ENCODE results near the gene SLC25A38. TPM values are rescaled to one million over a fixed set of nuclear protein-coding genes. Genes with fewer than 3 reads are reported as not detected.

SLC25A38 gene
- total RNA-seq, 4 donors from 2014 or later, result 45.6 to 71.6 (median 54.9) TPM

- peaks cover 21 to 29% of the 10 kb centered on the region in 2 donors for H3K36me3 ChIP-seq
- H3K9me3 ChIP-seq, result no peaks in the 10 kb centered on the region
- H3K27ac ChIP-seq, result peak within 1 kb of the TSS; percentile 60 to 72 (median 64)
- WGBS, 2 donors, result 0 to 1% methylated on average over 58 of the region's 63 CpGs
- H3K4me3 ChIP-seq (replicated peaks in 1 of 3), result peak within 1 kb of the TSS; percentile 19 to 72 (median 59)
- TF ChIP-seq POLR2A (IDR thresholded peaks at IDR 0.05), result peak; percentile 59 to 96
- peak in 4 of 6 experiments; percentile 21 to 29 (median 23) for TF ChIP-seq CTCF (IDR thresholded peaks at IDR 0.05)
- H3K27me3 ChIP-seq, result no peaks in the 10 kb centered on the region
- peak; percentile 97 for DNase-seq
- H3K4me1 ChIP-seq, result peaks cover 11 to 27% of the 10 kb centered on the region in 2 donors
- intact Hi-C loops (cut with DNase I), result no loop called here
Measured at GRCh38 chr3:39406368-39407258, 23.4 kb downstream of the SLC25A38 start, which contains the start of gene RPSA. Gene RPSA (plus strand): TSS chr3:39406720. CDS start chr3:39407654, 934 bp downstream.

GRCh38 chr3:39407259-39407629 is 24.1 kb downstream of the SLC25A38 start:
- 7% methylated on average over 9 of the region's 9 CpGs for WGBS, 2 donors

GRCh38 chr3:39407773-39408492 is 24.8 kb downstream of the SLC25A38 start:
- 76 to 79% methylated on average over 6 of the region's 6 CpGs for WGBS, 2 donors
- no peak overlapping the region for H3K4me3 ChIP-seq (replicated peaks in 1 of 3)
- no peak for TF ChIP-seq POLR2A (IDR thresholded peaks at IDR 0.05)
- TF ChIP-seq CTCF (IDR thresholded peaks at IDR 0.05), result no peak
- intact Hi-C loops (cut with DNase I), result no loop called here
- H3K27ac ChIP-seq, result no peak overlapping the region
- H3K36me3 ChIP-seq, result peaks cover 34 to 42% of the 10 kb centered on the region in 2 donors
- no peak for DNase-seq
- no peaks in the 10 kb centered on the region for H3K9me3 ChIP-seq
- H3K27me3 ChIP-seq, result no peaks in the 10 kb centered on the region
- H3K4me1 ChIP-seq, result peaks cover 11 to 27% of the 10 kb centered on the region in 2 donors

More at GRCh38 chr3:39407259-39407629, 24.1 kb downstream of the SLC25A38 start:
- peak overlapping the region in 2 of 3 donors; percentile 24 to 64 for H3K27ac ChIP-seq
- H3K9me3 ChIP-seq, result no peaks in the 10 kb centered on the region
- H3K4me3 ChIP-seq (replicated peaks in 1 of 3), result peak overlapping the region; percentile 19 to 72 (median 59)
- H3K4me1 ChIP-seq, result peaks cover 11 to 27% of the 10 kb centered on the region in 2 donors
- DNase-seq, result no peak
- intact Hi-C loops (cut with DNase I), result no loop called here
- H3K27me3 ChIP-seq, result no peaks in the 10 kb centered on the region
- H3K36me3 ChIP-seq, result peaks cover 27 to 36% of the 10 kb centered on the region in 2 donors
- TF ChIP-seq POLR2A (IDR thresholded peaks at IDR 0.05), result no peak
- no peak for TF ChIP-seq CTCF (IDR thresholded peaks at IDR 0.05)

GRCh38 chr3:39408493-39409372 is 25.6 kb downstream of the SLC25A38 start:
- no peak overlapping the region for H3K27ac ChIP-seq

More at GRCh38 chr3:39408493-39409372, 25.6 kb downstream of the SLC25A38 start:
- no peaks in the 10 kb centered on the region for H3K9me3 ChIP-seq
- intact Hi-C loops (cut with DNase I), result no loop called here
- peaks cover 42 to 50% of the 10 kb centered on the region in 2 donors for H3K36me3 ChIP-seq
- peaks cover 11 to 27% of the 10 kb centered on the region in 2 donors for H3K4me1 ChIP-seq
- WGBS, 2 donors, result 80 to 83% methylated on average over 21 of the region's 21 CpGs
- no peak overlapping the region for H3K4me3 ChIP-seq (replicated peaks in 1 of 3)
- no peak for DNase-seq
- no peak for TF ChIP-seq POLR2A (IDR thresholded peaks at IDR 0.05)
- no peak for TF ChIP-seq CTCF (IDR thresholded peaks at IDR 0.05)
- no peaks in the 10 kb centered on the region for H3K27me3 ChIP-seq

Measured in thyroid gland (tissue), 4 donors.